GM19043 (cell line): ENCODE data around the gene YEATS2.

Experiments used
- ATAC-seq: cut with Tn5 transposase; IDR thresholded peaks from one replicate; pipeline ENCODE4 v1.9.1; 2021; ENCODE audit warnings: low read depth; ENCODE audit not compliant: unreplicated experiment

The YEATS2 gene

DNA sequence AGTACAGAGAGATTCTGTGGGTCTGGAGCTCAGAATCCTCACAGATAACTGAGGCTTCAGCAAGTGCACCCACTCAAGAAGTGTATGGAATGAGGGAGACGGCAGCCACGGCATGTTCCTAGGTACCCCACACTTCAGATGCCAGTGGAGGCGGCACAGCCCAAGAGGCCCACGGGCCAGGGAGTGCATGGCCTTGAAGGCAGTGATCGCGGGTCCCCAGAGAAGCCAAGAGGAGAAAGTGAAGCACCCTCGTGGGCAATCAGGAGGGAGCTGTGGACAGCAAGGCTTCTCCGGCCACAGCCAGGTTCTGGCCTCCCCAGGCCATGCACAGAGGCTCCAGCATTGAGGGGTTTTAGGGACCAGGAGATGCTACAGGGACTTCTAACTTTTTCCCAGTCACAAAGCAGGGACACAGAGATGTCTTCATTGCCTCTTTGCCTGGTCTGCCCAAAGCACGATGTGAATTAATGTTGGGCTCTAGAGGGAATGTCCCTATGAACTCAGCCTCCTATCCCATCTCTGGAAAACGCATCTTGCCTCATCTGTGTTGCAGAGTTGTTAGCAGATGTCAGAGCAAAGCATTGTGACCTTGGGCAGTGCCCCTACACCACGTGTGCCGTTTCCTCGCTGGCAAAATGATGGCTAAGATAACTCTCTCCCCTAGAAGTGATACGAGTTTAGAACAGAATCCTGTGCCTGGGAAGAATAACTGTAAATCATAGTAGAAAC lies 130.4 kb downstream of the YEATS2 start:
- ATAC-seq: no peak

DNA sequence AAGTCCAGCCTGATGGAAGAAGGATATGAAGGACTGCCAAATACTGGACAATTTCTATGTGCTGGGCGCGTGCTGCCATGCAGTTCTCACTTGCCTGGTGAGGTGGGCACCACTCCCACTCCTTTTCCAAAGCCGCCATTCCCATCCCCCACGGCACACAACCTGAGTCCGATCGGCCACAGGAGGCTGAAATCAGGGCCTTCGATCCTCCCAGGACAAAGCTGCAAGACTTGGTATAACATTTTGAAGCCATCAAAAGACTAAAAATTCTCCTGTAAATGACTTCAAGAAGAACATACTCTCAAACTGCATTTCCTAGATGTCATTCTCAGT lies 130.9 kb downstream of the YEATS2 start:
- no peak for ATAC-seq

DNA sequence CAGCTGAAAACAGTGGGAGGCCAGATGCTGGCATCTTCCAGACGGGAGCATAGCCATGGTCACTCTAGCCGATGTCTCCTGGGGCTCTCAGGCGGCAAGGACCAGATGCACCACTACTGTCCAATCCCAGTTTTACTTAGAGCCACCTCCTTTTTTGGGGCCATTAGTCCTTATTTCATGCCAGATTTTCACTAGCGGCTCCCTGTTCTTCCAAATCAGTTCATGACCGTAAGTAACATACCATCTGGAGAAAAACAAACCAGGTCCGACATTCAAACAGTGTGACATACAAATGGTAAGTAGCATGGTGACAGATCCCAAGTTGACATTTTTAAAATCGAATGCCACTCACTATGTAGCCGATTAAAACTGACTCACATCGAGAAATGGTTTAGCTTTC lies 131.9 kb downstream of the YEATS2 start:
- no peak for ATAC-seq

DNA sequence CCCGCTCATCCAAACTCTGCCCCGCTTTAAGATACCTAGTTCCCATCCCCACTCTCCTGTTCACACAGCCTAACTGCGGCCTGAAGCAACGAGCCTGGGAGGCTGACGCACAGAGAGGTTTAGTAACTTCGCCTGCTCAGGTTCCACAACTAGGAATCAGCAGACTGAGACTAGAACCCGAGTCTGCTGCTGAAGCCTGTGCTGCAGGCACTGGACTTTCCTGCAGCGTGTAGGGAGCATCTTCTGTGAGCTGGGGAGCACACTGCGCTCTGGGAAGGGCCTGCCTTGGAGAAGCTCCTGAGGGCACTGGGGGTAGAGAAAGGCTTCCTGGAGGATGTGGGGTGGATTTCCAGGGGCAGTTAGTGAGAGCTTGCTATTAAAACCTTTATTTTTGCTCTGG lies 132.6 kb downstream of the YEATS2 start:
- no peak for ATAC-seq

DNA sequence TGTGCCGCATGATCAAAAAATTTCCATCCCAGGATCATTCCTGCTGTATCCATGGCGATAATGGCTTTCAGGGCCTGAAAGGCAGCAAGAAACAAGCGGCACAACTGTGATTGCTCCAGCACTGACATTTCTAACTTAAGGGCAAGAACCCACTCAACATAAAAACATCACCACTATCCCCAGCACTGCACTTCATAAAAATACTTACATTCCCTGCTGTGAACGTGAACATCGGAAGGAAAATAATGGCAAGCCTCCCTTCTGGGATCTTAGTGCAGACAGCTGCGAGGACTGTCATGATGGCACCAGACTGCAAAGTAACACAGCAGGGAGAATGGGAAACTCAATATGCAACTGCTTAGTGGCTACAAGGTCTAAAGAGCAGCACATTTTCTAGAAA lies 135.9 kb downstream of the YEATS2 start:
- no peak for ATAC-seq

DNA sequence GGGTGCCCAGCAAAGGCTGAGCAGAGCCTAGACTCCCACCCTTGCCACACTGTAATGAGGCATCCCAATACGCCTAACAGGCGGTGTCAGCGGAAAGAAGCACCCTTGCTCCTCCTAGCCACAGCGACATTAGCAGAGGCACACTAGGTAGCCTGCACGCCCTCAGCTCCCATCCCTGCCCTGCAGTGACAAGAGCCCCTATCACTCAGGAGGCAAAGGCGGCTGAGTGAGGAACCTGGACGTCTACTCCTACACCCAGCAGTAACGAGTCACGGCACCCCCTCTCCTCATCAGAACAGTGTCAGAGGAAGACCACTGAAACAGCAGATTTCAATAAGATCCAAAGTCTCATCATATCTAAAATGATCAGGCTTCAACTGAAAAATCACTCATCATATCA lies 139.8 kb downstream of the YEATS2 start:
- no peak for ATAC-seq

DNA sequence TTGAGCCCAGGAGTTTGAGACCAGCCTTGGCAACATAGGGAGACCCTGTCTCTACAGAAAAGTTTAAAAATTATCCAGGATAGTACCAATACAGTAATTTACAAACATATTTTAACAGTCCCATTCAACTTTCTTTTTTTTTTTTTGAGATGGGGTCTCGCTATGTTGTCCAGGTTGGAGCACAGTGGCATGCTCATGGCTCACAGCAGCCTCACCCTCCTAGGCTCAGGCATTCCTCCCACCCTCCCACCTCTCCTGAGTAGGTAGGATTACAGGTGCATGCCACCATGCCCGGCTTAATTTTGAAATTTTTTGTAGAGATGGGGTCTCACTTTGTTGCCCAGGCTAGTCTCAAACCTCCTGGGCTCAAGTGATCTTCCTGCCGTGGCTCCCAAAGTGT lies 140.3 kb downstream of the YEATS2 start:
- no peak for ATAC-seq

DNA sequence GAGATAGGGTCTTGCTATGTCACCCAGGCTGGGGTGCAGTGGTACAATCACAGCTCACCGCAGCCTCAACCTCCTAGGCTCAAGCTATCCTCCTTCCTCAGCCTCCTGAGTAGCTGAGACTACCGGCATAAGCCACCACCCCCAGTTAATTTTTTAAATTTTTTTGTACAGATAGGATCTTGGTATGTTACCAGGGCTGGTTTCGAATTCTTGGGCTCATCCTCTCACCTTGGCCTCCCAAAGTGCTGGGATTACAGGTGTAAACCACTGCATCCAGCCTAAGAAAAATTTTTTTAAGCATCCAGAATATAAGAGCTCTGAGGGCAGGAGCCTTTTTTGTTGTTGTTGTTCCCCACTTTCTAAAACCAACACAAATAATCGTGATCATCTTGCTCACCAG lies 142.2 kb downstream of the YEATS2 start:
- ATAC-seq: no peak

DNA sequence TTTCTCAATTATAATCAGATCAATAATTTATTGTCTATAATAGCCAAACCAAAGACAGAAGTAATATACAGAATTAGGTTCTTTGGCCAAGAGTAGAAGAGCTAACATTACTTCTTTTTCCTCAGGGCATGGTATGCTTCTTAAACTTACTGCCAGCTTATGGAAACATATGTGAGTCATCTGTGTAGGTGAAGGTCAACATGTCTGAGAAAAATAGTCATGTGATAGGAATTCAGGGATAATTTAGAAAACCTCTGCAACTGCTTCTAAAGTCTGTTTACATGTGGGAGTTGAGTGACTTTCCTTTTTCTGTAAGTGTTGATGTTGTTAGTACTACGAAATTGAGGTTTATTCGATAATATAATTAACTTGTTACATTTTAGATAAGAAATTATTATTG lies 147.0 kb downstream of the YEATS2 start:
- no peak for ATAC-seq

DNA sequence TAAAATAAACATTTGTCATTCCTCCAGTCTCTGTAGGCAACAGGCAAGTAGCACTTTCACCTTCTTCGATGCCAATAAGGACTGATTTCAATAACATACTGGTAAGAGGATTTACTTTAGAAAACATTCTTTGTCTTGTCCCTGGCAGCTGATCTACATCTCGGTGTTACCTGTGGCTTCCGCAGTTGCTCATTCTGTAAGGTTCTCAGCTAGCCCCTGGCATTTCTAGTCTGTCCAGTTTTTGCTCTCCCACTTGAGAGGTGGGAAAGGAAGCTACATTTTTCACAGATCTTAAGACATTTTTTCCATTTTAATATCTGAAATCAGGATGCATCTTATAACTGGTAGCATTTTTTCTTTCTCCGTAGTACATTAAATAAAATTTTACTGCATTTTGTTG lies 147.5 kb downstream of the YEATS2 start:
- no peak for ATAC-seq

DNA sequence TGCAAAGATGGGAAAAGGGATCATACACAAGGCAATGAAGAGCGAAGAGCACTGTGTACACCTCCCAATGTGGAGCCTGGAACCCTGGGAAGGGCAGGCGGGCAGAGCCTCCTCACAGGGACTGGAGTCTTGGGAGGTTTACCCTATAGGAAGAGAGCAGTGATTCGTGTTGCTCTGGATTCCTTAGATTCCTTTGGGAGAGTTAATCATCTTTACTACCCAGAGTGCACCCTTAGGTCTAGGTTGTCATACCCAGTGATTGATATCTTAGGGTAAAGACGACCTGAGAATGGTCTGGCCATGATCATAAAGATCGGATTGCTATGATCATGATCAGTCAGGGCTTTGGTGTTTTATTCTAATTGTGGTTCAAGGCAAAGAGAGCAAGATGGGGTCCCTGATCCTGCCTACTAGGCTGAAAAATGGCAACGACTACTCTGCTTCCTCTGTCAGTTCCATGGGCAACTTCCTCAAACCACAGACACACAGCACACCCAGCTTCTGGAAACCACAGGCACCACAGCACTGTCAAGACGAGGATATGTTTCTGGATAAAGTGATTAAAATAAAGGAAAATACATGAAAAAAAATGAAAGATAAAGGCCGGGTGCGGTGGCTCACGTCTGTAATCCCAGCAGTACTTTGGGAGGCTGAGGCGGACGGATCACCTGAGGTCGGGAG lies 148.2 kb downstream of the YEATS2 start:
- no peak for ATAC-seq

DNA sequence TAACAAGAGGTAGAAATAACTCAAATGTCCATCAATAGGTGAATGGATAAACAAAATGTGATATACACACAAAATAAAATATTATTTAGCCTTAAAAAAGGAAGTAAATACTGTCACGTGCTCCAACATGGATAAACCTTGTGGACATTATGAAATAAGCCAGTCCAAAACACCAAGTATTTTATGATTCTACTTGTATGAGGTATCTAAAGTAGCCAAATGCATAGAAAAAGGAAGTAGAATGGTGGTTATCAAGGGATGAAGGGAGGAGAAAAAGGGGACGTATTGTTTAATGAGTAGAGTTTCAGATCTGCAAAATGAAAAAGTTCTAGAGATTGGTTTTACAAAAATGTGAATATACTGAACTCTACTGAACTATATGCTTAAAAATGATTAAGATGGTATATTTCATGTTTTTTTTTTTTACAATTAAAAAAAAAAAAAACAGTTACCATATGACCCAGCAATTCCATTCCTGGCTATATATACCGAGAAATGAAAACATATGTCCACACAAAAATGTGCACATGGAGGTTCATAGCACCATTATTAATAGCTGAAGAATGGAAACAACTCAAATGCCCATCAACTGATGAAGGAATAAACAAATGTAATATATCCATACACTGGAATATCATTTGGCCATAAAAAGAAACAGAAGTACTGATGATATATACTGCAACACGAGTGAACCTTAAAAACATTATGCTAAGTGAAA lies 156.9 kb downstream of the YEATS2 start:
- no peak for ATAC-seq

DNA sequence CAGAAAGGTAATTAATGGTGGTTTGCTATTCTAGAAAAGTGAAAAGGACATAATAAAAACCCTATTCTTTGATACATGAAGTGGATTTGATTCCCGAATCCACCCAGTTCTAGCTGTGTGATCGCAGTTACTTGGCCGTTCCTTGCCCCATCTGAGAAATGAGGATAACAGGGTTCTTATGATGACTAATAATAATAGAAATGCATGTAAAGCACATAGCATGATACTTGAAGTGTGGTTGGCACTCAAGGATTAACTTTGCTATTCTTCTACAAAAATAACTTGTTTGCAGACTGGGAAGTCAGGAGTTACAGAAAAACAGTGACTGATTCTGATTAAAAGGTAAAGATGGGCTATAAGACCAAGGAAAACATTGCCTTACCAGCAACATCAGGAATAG lies 160.3 kb downstream of the YEATS2 start:
- no peak for ATAC-seq
